GM23338 (cell line): Measurements from ENCODE around the gene KIF1C. TPM values are rescaled to one million over a fixed set of nuclear protein-coding genes. Genes with fewer than 3 reads are reported as not detected.

Experiments used
- CREB1 ChIP-seq: fragments of 250-450 bp; sonication (Bioruptor Pico); IDR thresholded peaks from 2 replicates; pipeline ENCODE4 v1.5.0; 2020; ENCODE audit warnings: low read depth, mild to moderate bottlenecking, moderate library complexity
- ETS1 ChIP-seq: IDR thresholded peaks from 2 replicates; pipeline ENCODE4 v1.6.1; 2016; ENCODE audit warnings: antibody characterized with exemption
- POLR2AphosphoS5 ChIP-seq: IDR thresholded peaks from 2 replicates; pipeline ENCODE4 v1.6.1; 2016; ENCODE audit warnings: antibody characterized with exemption, low read depth
- REST ChIP-seq: IDR thresholded peaks from one replicate; pipeline ENCODE4 v1.6.1; 2018; ENCODE audit warnings: antibody characterized with exemption; ENCODE audit not compliant: unreplicated experiment
- STAT1 ChIP-seq: IDR thresholded peaks from one replicate; pipeline ENCODE4 v1.6.1; 2016; ENCODE audit warnings: antibody characterized with exemption; ENCODE audit not compliant: unreplicated experiment
- ZNF331 ChIP-seq: fragments of 250-450 bp; sonication (Bioruptor Pico); IDR thresholded peaks from 2 replicates; pipeline ENCODE4 v1.5.0; 2020; ENCODE audit warnings: low read depth, mild to moderate bottlenecking, moderate library complexity
- ZNF462 ChIP-seq: fragments of 250-450 bp; sonication (Bioruptor Pico); IDR thresholded peaks from 2 replicates; pipeline ENCODE4 v1.5.0; 2020; ENCODE audit warnings: mild to moderate bottlenecking, moderate library complexity
- polyA plus RNA-seq: library from polyadenylated mRNA; unstranded; fragments of >200 nt; fragmentation: Nextera tagmentation; extraction: Ambion mirVana; gene quantifications from 2 replicates; pipeline ENCODE4 v1.2.1, GENCODE V29; 2016
- total RNA-seq: library from RNA; depleted of rRNA; stranded (reverse); fragments of >200 nt; shearing (Covaris generic); gene quantifications from 2 replicates; pipeline ENCODE4 v1.2.3, GENCODE V29; 2014

KIF1C gene
- total and polyA plus RNA-seq, 2 experiments from 2014 or later, result 13.5 to 61.4 TPM

GRCh38 chr17:4965311-4965986 is 32.3 kb upstream of the KIF1C start (continued):
- TF ChIP-seq REST, result no peak
- no peak for TF ChIP-seq POLR2AphosphoS5
- no peak for TF ChIP-seq ZNF462
- no peak for TF ChIP-seq ETS1
- TF ChIP-seq ZNF331 (CRISPR knock-in tag), result no peak
- no peak for TF ChIP-seq STAT1
- TF ChIP-seq CREB1 (CRISPR knock-in tag), result no peak
